IPS DF 19.7 (cell line): ENCODE measurements around the gene NPHS2.

Experiments used
- DNase-seq: peaks from one replicate; pipeline ENCODE4 v3.0.0-alpha.2; 2013; ENCODE audit warnings: low read depth, low spot score

Gene NPHS2

DNA sequence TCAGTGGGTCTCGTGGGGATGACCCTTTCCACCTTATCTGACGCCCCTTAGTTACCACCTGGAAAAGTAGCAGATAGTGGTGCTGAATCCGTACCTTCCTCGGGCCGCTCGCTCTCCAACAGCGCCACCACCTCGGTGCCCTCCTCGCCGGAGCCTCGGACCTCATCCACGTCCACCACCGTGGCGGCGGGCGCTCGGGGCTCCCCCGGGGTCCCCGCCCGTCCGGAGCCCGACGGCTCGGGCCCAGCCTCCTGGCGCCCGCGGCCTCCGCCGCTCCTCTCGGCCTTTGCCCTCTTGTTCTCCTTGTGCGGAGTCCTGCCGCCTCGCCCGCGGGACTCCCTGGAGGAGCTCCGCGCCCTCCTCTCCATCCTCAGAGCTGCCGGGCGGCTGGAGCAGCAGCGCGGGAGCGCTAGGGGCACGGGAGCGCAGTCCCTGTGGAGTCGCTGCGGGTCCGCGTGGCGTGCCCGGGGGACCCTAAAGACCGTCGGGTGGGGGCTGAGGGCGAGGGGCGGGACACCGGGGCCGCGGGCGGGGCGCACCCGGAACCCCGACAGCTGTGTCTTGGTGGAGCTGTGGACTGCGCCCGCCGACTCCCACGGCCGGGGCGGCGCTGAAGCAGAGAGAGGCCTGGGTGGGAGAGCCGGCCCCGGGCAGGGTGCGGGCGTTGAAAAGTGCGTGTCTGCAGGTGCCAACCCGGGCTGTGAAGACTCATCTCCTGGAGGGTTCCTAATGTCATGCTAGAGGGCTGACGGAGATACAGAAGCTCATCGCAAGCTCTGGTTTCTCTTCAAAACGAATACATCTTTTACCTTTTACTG lies at the start of gene NPHS2:
Gene NPHS2, minus strand, starts transcription at position 452 of the 818 bp plus-strand sequence. Its CDS starts 84 bp downstream, at position 368.
- no peak for DNase-seq

DNA sequence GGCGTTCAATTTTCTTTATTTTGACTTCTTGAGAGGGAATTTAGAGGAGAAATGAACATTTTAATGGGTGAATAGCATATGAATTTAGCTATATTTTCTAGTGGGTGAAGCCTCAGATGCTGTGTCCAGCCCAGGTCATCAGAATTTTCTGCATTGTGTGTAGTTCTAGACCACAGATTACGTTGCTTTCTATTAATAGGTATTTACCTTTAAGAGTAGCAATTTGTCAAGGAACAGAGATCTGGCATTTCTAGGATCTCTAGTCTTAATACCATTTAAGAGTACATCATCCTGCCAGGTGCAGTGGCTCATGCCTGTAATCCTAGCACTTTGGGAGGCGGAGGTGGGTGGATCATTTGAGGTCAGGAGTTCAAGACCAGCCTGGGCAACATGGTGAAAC lies 36.6 kb upstream of the NPHS2 start:
- no peak for DNase-seq

DNA sequence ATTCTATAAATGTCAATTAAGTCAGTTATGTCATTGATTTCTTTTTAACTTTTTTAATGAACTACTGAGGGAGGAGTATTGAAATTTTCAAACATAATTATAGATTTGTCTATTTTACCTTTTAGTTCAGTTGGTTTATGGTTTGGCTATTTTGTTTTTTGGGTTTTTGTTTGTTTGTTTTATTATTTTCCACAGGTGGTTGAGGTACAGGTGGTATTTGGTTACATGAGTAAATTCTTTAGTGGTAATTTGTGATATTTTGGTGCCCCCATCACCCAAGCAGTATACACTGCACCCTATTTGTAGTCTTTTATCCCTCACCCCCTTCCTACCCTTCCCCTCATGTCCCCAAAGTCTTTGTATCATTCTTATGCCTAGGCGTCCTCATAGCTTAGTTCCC lies 25.3 kb upstream of the NPHS2 start:
- no peak for DNase-seq

DNA sequence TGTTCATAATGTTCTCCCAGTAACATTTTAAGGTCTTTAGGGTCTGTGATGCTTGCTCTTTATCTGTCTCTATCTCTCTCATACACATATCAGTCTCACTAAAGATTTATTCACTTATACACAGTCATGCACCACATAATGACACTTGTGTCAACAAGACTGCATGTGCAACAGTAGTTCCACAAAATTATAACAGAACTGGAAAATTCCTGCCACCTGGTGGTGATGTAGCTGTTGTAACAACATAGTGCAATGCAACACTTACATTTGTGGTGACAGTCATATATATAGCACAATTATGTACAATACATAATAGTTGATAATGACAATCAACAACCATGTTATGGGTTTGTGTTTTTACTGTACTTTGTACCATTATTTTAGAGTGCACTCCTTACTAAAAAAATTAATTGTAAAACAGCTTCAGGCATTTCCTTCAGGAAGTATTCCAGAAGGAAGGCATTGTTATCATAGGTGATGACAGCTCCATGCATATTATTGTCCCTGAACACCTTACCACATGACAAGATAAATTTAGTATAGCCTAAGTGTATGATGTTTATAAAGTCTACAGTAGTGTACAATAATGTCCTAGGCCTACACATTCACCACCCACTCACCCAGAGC lies 24.0 kb upstream of the NPHS2 start:
- no peak for DNase-seq

DNA sequence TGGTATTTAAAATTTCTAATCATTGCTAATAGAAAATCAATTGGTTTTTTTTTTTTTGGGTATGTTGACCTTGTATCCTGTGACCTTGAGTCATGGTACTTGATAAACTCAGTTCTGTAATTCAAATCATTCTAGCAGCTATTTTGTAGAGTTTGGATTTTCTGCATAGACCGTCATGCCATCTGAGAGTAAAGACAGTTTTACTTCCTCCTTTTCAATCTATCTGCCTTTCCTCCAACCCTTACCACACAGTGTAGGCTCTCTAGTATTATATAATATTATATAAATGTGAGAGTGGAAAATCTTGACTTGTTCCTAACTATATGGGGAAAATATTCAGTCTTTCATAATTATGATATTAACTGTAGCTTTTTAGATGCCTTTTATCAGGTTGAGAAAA lies 22.9 kb upstream of the NPHS2 start:
- DNase-seq, result no peak

DNA sequence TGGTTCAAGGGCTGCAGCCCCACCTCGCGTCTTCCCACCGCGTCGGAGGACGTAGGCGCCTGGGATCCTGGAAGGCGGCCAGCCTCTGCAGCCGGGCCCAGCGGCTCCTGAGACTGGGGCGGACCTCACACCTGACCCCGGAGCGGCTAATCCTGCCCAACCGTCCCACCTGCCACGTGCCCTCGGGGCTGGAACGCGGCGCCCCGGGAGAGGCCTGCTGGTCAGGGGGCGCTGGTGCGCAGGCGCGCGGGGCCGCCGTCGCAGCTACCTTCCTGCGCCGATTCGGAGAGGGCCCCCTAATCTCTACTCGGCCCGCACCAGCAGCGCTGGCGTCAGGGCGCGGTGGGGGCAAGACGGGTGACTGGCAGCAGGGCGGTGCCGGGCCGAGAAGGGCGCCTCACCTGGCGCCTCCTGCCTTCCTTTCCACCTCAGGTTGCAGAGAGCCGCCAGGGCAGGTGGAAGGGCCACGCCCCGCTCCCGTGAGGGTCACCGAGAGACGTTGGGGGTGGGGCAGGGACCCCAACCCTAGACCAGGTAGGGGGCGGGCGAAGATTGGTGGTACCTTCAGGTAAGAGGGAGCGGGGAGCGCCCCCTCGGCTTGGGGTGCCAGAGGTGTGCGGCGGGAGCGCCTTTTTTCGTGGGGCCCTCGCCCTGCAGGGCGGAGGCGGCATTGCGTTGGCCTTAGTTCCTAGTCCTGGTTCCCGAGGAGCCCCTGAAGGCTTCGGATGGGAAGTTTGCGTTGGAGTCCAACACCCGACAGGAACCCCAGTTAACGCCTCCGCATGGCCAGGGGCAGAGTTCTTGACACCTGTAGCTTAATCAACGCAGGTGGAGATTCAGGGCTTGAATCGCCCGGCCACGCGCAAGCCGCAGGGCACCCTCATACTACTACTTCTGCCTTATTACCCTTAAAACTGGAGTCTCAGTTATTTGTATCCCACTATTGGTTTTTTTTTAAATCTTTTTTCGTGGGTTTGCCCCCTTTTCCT lies 16.1 kb upstream of the NPHS2 start, which contains the start of gene TDRD5:
Gene TDRD5, plus strand, starts transcription at position 241 of the 989 bp plus-strand sequence. CDS start 784 bp downstream, outside the sequence.
- DNase-seq, result no peak

DNA sequence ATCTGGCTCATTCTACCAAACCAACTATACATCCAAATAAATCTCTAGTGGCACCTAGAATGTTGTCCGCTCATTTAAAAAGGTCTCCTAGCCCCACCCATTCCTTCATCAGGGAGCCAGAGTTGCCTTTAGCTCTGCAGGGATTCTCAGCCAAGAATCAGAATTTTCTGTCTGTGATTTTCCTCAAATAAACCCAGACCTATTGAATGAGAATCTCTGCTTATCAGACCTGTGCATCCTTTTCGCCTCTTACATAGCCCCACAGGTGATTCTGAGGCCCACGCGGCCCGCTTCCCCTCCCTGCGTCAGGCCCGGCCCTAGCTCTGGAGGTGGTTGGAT lies 15.5 kb upstream of the NPHS2 start:
- no peak for DNase-seq

DNA sequence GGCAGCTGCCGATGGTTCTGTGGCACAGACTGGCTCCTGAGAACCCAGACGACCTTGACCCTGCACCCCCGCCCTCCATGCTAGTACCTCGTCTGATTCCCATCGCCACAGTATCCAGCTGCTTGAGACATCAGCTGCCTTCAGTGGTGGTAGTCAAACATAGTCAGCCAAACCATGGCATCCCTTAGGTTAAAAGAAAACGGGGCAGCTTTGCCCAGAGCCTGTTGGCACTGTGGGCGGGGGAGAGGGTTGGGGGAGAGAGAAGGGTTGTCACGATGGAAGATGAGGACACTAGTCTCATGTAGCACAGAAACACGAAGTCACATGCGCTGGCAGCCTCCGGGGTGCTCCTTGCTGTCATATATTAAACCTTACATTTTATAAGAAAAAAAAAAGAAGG lies 14.9 kb upstream of the NPHS2 start:
- no peak for DNase-seq

DNA sequence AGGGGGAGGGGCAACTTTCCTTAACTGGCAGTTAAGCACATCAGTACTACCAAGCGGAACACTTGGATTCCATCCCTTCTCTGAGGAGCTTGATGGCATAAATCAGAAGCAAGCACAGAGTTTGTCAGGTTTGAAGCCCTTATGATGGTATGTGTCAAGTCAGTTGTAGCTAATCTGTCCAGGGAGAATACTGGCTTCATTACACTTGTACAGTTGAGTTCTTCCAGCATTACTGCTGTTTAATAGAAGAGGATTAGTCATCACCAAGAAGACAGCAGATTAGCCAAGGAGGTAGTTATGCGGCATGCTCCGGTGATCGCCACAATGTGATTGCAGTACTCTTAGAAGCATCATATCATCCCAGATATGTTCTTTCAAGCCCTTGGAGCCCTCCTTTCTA lies 13.8 kb upstream of the NPHS2 start:
- no peak for DNase-seq

DNA sequence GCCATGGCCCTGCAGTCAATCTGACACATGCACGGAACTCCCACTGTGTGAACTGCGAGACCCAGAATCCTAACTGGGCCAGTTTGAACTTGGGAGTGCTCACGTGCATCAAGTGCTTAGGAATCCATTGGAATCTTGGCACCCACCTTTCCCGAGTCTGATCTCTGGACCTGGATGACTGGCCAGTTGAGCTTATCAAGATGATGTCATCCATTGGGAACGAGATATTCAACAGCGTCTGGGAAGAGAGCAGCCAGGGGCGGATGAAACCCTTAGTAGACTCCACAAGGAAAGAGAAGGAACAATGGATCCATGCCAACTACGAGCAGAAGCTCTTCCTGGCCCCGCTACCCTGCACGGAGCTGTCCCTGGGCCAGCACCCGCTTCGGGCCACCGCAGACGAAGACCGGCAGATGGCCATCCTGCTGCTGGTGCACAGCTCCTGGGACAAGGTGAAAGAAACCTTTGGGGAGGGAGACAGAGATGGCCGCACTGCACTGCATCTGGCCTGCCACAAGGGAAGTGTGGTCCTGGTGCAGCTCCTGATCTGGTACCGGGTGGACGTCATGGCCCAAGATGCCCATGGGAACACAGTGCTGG lies 12.8 kb upstream of the NPHS2 start:
- DNase-seq, result no peak

DNA sequence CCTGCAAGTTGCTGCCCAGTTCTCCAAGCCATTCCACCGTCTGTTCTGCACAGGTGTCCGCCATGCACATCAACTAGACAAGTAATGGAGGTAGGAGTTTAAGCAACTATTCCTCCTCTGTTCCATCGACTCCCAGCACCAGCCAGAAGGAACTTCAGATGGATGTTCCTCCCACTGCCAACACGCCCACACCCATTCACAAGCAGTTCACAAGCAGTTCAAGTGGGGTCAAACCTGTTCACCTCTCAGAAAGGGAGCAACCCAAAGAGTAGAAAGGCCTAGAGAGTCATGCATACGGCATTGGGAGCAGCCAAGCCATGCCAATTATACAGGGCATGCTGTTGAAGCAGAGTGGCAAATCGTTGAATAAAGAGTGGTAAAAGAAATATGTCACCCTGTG lies 11.6 kb upstream of the NPHS2 start:
- no peak for DNase-seq

DNA sequence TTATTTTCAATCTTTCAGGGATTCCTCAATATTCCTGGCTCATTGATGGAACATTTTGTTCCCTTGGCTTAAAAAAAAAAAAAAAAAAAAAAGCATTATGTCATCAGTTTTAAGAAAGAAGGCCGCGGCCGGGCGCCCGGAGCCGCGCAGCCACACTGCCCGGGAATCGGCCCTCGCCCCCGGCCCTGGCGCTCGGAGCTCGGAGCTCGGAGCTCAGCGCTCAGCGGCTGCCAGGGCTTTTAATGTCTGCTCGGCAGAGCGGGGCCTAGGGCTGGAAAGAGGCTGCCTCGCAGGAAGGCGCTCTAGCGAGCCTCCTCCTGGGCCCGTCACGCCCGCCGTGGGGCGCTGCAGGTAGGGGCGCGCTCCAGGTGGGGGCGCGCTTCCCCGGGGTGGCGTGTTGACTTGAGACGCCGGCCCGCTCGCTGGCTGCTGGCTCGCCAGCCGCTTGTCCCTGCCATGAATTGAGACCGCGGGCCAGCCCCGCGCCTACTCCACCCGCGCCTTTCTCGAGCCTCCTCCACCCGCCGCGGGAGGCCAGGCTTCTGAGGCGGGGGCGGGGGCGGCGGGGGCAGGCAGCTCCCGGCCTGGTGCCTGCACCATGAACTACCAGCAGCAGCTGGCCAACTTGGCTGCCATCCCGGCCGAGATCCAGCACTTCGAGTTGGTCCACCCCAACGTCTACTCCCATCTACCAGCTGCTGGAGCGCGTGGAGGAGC lies 10.5 kb upstream of the NPHS2 start:
- DNase-seq, result no peak

DNA sequence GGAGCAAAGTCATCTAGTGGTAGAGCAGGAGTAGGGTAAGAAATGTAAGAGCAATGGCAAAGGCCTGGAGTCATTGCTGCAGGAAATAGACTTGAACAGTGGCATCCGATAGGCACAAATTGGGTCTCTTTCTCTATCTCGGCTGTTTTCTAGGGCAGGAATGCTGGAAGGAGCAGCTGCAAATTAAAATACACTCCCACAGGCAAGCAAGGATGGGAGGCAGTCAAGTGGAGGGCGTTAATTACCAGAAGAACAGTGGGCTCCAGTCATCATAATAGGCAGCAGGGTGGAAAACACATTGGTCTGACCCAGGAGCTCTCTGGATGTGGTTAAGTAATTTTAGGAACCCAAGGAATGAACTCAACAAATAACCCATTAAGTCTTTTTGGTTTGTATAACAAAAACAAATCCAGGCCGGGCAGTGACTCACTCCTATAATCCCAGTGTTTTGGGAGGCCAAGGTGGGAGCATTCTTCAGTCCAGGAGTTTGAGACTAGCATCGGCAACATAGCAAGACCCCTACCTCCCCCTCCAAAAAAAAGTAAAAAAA lies 8.1 kb upstream of the NPHS2 start:
- no peak for DNase-seq

DNA sequence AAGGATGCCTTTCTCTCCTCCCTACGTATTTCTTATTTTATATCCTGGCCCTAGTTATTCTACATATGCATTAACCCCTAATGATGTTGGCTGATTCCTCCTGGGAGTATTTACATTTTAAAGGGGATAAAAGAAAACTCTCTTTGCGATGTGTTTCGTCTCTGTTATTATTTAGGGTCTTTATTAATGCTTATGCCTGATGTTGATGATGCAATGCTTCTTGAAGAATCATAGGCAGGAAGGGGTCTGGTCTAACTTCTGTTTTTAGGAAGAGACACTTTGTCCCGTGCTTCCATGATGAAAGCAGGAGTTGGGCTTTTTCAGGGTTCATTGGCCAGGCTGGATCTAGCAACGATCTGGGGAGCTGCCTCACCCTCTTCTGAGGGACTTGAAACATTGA lies 761 bp upstream of the NPHS2 start:
- DNase-seq, result no peak

DNA sequence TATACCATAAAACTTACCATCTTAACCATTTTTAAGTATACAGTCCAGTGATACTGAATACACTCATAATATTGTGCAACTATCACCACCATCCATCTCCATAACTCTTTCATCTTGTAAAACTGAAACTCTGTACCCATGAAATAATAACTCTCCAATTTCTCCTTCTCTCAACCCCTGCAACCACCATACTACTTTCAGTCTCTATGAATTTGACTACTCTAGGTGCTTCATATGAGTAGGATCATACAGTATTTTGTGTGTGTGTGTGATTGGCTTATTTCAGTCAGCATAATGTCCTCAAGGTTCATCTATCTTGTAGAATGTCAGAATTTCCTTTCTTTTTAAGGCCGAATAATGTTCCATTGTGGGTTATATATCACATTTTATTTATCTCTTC lies 17.7 kb downstream of the NPHS2 start:
- no peak for DNase-seq

DNA sequence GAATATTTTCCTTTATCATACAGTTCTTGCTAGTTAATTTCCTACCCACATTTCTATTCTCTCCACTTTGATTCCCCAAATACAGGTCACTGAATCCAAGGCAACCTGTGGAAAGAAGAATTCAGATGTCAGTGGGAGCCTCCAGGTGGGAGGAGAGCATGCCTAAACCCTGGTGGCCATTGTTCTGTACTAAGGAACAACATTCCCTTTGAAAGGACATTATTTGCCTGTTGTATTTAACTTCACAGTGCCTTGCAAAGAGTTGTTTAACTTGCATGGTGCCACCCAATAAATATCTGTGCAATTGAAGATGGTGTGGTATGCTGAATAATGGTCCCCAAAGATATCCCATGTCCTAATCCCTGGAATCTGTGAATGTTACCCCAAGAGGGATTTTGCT lies 21.3 kb downstream of the NPHS2 start:
- no peak for DNase-seq

DNA sequence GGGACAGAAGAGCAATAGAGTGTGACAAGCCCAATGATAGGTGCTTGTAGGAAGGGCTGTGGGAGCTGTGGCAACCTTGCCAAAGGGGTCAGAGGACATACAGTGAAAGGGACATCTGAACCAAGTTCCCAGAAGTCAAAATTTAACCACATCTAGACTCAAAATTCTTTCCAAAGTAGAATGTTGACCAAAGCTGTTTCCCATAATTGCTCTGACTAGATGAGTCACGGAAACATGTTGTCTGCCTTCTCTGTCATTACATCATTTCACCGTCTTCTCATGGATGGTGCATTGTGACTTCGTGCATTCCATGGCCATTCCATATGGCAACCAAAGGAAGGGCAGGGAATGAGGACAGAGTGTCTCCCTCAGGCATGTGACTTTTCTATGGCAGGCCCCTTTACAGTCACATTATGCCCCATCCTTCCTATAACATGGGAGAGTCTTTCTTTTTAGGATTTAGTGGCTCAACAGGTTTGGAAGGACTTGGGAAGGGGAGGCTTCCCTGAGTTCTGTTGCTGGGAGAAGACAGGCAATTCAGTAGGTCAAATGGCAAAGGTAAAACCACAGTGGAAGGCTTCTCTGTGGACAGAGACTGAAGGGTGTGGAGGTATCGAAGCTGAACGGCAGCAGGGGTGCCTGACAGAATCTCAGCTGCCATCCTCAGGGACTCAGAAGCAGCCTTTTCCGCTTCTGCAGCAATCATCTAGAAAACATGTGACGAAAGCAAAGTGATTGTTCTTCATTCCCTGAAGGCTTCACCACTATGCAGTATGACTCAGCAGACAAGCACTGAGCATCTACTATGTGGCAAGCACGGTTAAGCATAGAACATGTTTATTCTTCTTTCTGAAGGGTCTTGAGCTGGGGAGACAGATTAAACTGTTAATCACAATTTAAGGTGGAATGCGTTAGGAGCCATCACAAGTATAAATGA lies 24.7 kb downstream of the NPHS2 start:
- DNase-seq, result no peak

DNA sequence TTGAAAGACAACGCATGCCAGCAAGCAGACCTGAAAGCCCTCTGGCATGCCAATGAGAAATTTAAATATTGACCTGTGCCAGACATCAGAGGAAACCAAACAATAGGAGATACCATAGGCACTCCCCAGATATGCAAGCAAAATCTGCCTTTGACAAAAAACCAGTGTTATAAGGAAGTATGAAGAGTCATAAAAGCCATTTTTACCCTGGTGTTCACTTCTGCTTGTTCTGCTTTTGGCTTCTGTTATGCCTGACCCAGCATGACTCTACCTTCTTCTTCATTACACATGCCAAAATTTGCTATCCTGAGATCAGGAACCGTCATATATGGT lies 26.4 kb downstream of the NPHS2 start:
- no peak for DNase-seq

DNA sequence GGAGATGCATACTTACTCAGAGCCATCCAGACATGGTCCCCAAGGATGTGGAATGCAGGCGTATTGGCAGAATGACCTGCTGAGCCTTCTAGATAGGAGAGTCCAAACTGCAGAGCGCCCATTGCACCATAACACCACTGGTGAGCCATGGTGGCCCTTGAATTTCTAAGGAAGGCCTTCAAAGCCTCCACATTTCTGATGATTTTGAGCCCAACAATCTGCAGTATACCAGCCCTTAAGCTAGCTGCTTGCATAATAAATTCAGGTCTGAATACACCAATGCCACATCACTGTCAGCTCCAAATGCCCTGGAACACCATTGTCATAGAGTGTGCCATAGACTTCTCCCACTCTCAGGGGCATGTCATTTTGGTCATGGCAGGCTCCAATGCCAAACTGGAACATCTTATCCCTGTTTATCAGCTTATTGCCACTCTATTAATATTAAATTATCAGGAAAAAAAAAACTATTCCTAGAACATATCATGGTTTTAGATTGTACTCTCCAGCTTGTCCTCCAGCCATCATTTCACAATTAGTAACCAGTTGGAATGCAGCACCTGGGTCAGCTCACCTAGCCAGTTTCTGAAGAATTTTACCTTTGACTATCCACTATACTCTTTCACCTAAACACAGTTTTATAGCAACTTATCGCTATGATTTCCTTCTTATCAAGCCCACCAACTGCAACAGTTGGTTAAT lies 26.9 kb downstream of the NPHS2 start:
- DNase-seq, result no peak
